SK-N-SH (cell line): Measurements from ENCODE around the gene C16orf74. TPM values are rescaled to one million over a fixed set of nuclear protein-coding genes. Genes with fewer than 3 reads are reported as not detected.
A peak's percentile ranks its signal among the peaks of the same experiment; 100 is the strongest.

ENCODE experiments used
- CTCF ChIA-PET: fragments of 300-600, 350-600 bp; formaldehyde crosslinking; extraction: SDS; loops from one replicate; lab custom pipeline; 2021; lab: Yijun Ruan, JAX
- POLR2A ChIA-PET: fragments of 350-600 bp; sonication (Branson Sonifier 250); formaldehyde crosslinking; extraction: SDS; loops from one replicate; lab custom pipeline; 2020; ENCODE audit warnings: antibody characterized with exemption, inconsistent platforms; lab: Yijun Ruan, JAX
- DNase-seq: peaks from one replicate; pipeline ENCODE4 v3.0.0; 2012
- H2AFZ ChIP-seq: fragments of 200-600 bp; sonication (generic); 2 replicates; pipeline ENCODE4 v1.8.1; 2016; ENCODE audit warnings: antibody characterized with exemption, mild to moderate bottlenecking, low read depth
- H3F3A ChIP-seq: fragments of 200-600 bp; sonication (generic); replicated peaks from 2 replicates; pipeline ENCODE3; 2016; ENCODE audit warnings: antibody characterized with exemption, mild to moderate bottlenecking; ENCODE audit not compliant: insufficient read depth
- H3K27ac ChIP-seq, 2 experiments: fragments of 200-500 bp in 1 of 2; fragments of 200-600 bp in 1 of 2; sonication (Bioruptor generic) in 1 of 2; sonication (generic), shearing (Covaris generic) in 1 of 2; 2 replicates each; pipeline versions ENCODE4 v1.5.1 to v1.6.1; 2014 to 2016; ENCODE audit warnings: low read depth in 2 of 2, inconsistent platforms in 1 of 2, low read length in 1 of 2, mild to moderate bottlenecking in 1 of 2, mixed read lengths in 1 of 2
- H3K27me3 ChIP-seq: fragments of 200-600 bp; sonication (generic), shearing (Covaris generic); 2 replicates; pipeline ENCODE4 v1.6.1; 2016; ENCODE audit warnings: mixed run types; ENCODE audit not compliant: insufficient read depth
- H3K36me3 ChIP-seq, 2 experiments: fragments of 200-500 bp in 1 of 2; fragments of 200-600 bp in 1 of 2; sonication (Bioruptor generic) in 1 of 2; sonication (generic) in 1 of 2; replicated peaks in 1 of 2; 2 replicates each; pipeline versions ENCODE3 to v1.5.1; 2014 to 2016; ENCODE audit warnings: low read length in 1 of 2, mild to moderate bottlenecking in 1 of 2; ENCODE audit not compliant: insufficient read depth in 2 of 2, control insufficient read depth in 1 of 2
- H3K4me1 ChIP-seq, 2 experiments: fragments of 200-500 bp in 1 of 2; fragments of 200-600 bp in 1 of 2; sonication (Bioruptor generic) in 1 of 2; sonication (generic), shearing (Covaris generic) in 1 of 2; 2 replicates each; pipeline versions ENCODE4 v1.5.1 to v1.6.1; 2014 to 2016; ENCODE audit warnings: low read depth in 1 of 2, low read length in 1 of 2, mixed run types in 1 of 2; ENCODE audit not compliant: insufficient read depth in 2 of 2, control insufficient read depth in 1 of 2
- H3K4me2 ChIP-seq: fragments of 200-600 bp; sonication (generic), shearing (Covaris generic); 2 replicates; pipeline ENCODE4 v1.6.1; 2017; ENCODE audit warnings: mixed run types
- H3K4me3 ChIP-seq, 2 experiments: fragments of 200-500 bp in 1 of 2; fragments of 200-600 bp in 1 of 2; sonication (Bioruptor generic) in 1 of 2; sonication (generic), shearing (Covaris generic) in 1 of 2; 2 replicates each; pipeline versions ENCODE4 v1.5.1 to v1.8.1; 2014 to 2016; ENCODE audit warnings: low read depth in 2 of 2, inconsistent platforms in 1 of 2, low read length in 1 of 2, mild to moderate bottlenecking in 1 of 2, mixed read lengths in 1 of 2, moderate library complexity in 1 of 2
- H3K79me2 ChIP-seq: fragments of 200-600 bp; sonication (generic); 2 replicates; pipeline ENCODE4 v1.8.1; 2017; ENCODE audit warnings: mild to moderate bottlenecking; ENCODE audit not compliant: insufficient read depth
- H3K9ac ChIP-seq: fragments of 200-600 bp; sonication (generic); 2 replicates; pipeline ENCODE4 v1.6.1; 2017; ENCODE audit warnings: mixed run types
- H3K9me2 ChIP-seq: fragments of 200-600 bp; sonication (generic); 2 replicates; pipeline ENCODE4 v1.6.1; 2017; ENCODE audit warnings: mixed run types
- H3K9me3 ChIP-seq: fragments of 200-600 bp; sonication (generic); 2 replicates; pipeline ENCODE4 v1.6.1; 2017; ENCODE audit warnings: mixed run types, mild to moderate bottlenecking, moderate library complexity
- H4K20me1 ChIP-seq: fragments of 200-600 bp; sonication (generic); 2 replicates; pipeline ENCODE4 v1.6.1; 2017; ENCODE audit warnings: mild to moderate bottlenecking, mixed run types; ENCODE audit not compliant: insufficient read depth
- ELF1 ChIP-seq: IDR thresholded peaks from 2 replicates; pipeline ENCODE4 v1.4.0; 2012
- EP300 ChIP-seq, 2 experiments: IDR thresholded peaks; 2 replicates each; pipeline versions ENCODE4 v1.4.0 to v1.6.1; 2012; ENCODE audit warnings: borderline replicate concordance in 1 of 2, low read depth in 1 of 2, low read length in 1 of 2
- EZH2phosphoT487 ChIP-seq: fragments of 200-600 bp; sonication (generic); IDR thresholded peaks from 2 replicates; pipeline ENCODE4 v1.6.1; 2017; ENCODE audit warnings: low read depth, mixed run types, mild to moderate bottlenecking, antibody characterized with exemption, moderate library complexity, borderline replicate concordance
- JUND ChIP-seq: IDR thresholded peaks from 2 replicates; pipeline ENCODE4 v1.4.0; 2012
- NRF1 ChIP-seq: IDR thresholded peaks from 2 replicates; pipeline ENCODE4 v1.6.1; 2012; ENCODE audit warnings: low read depth, mild to moderate bottlenecking, low read length
- PBX3 ChIP-seq: IDR thresholded peaks from 2 replicates; pipeline ENCODE4; 2012
- POLR2AphosphoS5 ChIP-seq: IDR thresholded peaks from 2 replicates; pipeline ENCODE4 v1.6.1; 2012; ENCODE audit warnings: low read depth, low read length
- RAD21 ChIP-seq: IDR thresholded peaks from 2 replicates; pipeline ENCODE4 v1.6.1; 2012; ENCODE audit warnings: mild to moderate bottlenecking, low read length
- SIN3A ChIP-seq: IDR thresholded peaks from 2 replicates; pipeline ENCODE4 v1.6.1; 2012; ENCODE audit warnings: low read depth, mild to moderate bottlenecking, low read length, moderate library complexity, borderline replicate concordance
- WGBS: methylation state at CpG from one replicate; pipeline ENCODE4 v1.1.6; 2017; ENCODE audit warnings: low lambda C conversion rate; 5-methylcytosine and 5-hydroxymethylcytosine counted together
- polyA plus RNA-seq, 3 experiments: library from polyadenylated mRNA; depleted of rRNA; stranded (reverse); fragments of >200 nt; gene quantifications; 2 replicates each; pipeline ENCODE4 v1.2.3, GENCODE V29; 2012
- TF ChIP-seq, protein P1 (sequence below): IDR thresholded peaks from 2 replicates; pipeline ENCODE4 v1.4.0; 2012; ENCODE audit warnings: low read depth, borderline replicate concordance

C16orf74 gene
- polyA plus RNA-seq, 1 of the 3 experiments (the other 2 are of a cell fraction), result 27.2 TPM

GRCh38 chr16:85735225-85735635 lies 15.7 kb downstream of the C16orf74 start (continued):
- TF ChIP-seq, protein P1, sequence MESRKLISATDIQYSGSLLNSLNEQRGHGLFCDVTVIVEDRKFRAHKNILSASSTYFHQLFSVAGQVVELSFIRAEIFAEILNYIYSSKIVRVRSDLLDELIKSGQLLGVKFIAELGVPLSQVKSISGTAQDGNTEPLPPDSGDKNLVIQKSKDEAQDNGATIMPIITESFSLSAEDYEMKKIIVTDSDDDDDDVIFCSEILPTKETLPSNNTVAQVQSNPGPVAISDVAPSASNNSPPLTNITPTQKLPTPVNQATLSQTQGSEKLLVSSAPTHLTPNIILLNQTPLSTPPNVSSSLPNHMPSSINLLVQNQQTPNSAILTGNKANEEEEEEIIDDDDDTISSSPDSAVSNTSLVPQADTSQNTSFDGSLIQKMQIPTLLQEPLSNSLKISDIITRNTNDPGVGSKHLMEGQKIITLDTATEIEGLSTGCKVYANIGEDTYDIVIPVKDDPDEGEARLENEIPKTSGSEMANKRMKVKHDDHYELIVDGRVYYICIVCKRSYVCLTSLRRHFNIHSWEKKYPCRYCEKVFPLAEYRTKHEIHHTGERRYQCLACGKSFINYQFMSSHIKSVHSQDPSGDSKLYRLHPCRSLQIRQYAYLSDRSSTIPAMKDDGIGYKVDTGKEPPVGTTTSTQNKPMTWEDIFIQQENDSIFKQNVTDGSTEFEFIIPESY, result no peak
- no peak for TF ChIP-seq ELF1

- ChIA-PET POLR2A (no interaction called here), CTCF (interaction anchor here (1.0 kb wide), 1 partner anchor 17 kb away, joined by 4 read pairs; no protein-coding TSS in a partner anchor)
- H3K4me2 ChIP-seq, result no peak overlapping the region
- DNase-seq, result no peak
- H3K4me3 ChIP-seq, result no peak overlapping the region
- H3K27me3 ChIP-seq, result no peaks in the 10 kb centered on the region
- no peaks in the 10 kb centered on the region for H4K20me1 ChIP-seq
- no peak for TF ChIP-seq RAD21
- TF ChIP-seq, protein P1, result no peak
- no peak for TF ChIP-seq NRF1
- TF ChIP-seq POLR2AphosphoS5, result no peak
- no peak for TF ChIP-seq SIN3A
- H2AFZ ChIP-seq, result no peak overlapping the region
- H3K9ac ChIP-seq, result no peak overlapping the region
- H3K36me3 ChIP-seq, result no peaks in the 10 kb centered on the region
- peaks cover 0 to 8% of the 10 kb centered on the region in 2 experiments; a peak in 1 of 4 replicates for H3K4me1 ChIP-seq
- peaks cover 7% of the 10 kb centered on the region for H3K79me2 ChIP-seq
- no peaks in the 10 kb centered on the region for H3K9me3 ChIP-seq
- no peaks in the 10 kb centered on the region for H3F3A ChIP-seq
- no peak overlapping the region for H3K27ac ChIP-seq
- no peaks in the 10 kb centered on the region for H3K9me2 ChIP-seq
- WGBS, result 77% methylated on average over 7 of the region's 10 CpGs
Observed at GRCh38 chr16:85734311-85735017, 16.4 kb downstream of the C16orf74 start.

DNA sequence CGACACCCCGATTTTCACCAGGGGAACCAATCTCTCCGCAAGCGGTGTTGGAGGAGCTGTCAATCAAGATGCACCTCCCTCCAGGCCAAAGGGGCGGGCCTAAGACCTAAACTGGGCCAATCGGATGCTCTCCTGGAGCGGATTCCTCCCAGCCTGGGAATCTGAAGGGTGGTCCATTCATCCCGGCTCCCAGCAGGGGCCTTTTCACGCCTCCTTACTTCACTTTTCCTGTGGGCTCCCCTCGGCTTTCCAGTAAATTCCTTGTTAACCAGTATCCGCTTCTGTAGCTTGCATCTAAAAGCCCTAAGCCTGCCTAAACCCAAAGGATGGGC lies 17.1 kb downstream of the C16orf74 start:
- no peak overlapping the region for H2AFZ ChIP-seq
- CTCF ChIA-PET, result interaction anchor here (1.0 kb wide), 1 partner anchor 16 kb away, joined by 4 read pairs; no protein-coding TSS in a partner anchor
- H3K36me3 ChIP-seq, result no peaks in the 10 kb centered on the region
- H3K79me2 ChIP-seq, result peaks cover 9% of the 10 kb centered on the region
- H3K9me2 ChIP-seq, result no peaks in the 10 kb centered on the region
- H3K9me3 ChIP-seq, result no peaks in the 10 kb centered on the region
- no peak overlapping the region for H3K9ac ChIP-seq
- DNase-seq, result peak; percentile 61
- POLR2A ChIA-PET, result no interaction called here
- H3K27me3 ChIP-seq, result no peaks in the 10 kb centered on the region
- H3K27ac ChIP-seq, result no peak overlapping the region
- no peak overlapping the region for H3K4me2 ChIP-seq
- no peaks in the 10 kb centered on the region for H4K20me1 ChIP-seq
- no peak overlapping the region for H3K4me3 ChIP-seq
- TF ChIP-seq EP300 (IDR thresholded peaks at IDR 0.05; ENCODE audit: borderline replicate concordance in 1 of 2, low read depth in 1 of 2, low read length in 1 of 2) (no peak), EZH2phosphoT487 (no peak), PBX3 (peak; percentile 57), NRF1 (no peak), JUND (no peak)
- H3K4me1 ChIP-seq, result peaks cover 0 to 2% of the 10 kb centered on the region in 2 experiments; a peak in 1 of 4 replicates
- 94% methylated on average over 9 of the region's 11 CpGs for whole genome bisulfite sequencing
- no peaks in the 10 kb centered on the region for H3F3A ChIP-seq
